ENCODE results near the gene CAPZB. TPM values are rescaled to one million over a fixed set of nuclear protein-coding genes. Genes with fewer than 3 reads are reported as not detected.
A peak's percentile ranks its signal among the peaks of the same experiment; 100 is the strongest.

Gene CAPZB
- polyA plus RNA-seq, 1 donor, result 217 TPM

DNA sequence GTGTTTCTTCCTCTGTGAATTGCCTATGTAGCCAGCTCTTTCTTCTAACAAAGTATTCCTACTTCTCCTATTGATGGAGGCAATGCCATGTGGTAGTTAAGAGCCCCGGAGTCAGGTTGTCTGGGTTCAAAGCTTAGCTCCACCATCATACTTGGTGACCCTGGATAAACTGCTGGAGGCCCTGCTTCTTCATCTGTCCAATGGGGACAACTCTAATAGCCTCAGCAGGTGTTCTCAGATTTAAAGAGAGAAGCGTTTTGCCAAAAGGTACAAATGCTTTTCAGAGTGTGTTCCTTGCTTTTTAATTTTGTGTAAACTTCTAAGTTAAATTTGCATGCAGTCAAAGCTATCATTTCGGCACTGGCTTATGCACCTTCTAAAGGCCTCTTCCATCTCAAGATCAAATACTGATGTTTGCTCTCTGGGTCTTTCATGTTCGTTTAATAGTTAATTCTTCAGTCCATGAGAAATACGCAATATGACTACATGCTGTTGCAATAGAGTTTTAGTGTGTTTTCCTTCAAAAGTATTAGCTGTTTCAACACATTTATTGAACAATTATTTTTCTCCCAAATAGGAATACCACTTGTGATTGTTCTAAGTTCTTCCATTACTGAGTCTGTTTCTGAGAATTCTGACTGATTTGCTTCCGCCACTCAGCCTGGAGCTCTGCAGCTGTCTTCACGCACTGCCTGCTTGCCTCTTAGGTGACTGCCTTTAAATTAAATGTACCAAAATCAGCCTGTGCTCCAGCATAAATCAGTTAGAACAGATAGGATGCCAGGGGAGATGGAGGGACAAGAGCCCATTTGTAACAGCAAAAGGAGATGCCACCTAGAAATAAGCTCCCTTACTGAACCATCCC, 75.6 kb downstream of the CAPZB start:
- no peak for DNase-seq

DNA sequence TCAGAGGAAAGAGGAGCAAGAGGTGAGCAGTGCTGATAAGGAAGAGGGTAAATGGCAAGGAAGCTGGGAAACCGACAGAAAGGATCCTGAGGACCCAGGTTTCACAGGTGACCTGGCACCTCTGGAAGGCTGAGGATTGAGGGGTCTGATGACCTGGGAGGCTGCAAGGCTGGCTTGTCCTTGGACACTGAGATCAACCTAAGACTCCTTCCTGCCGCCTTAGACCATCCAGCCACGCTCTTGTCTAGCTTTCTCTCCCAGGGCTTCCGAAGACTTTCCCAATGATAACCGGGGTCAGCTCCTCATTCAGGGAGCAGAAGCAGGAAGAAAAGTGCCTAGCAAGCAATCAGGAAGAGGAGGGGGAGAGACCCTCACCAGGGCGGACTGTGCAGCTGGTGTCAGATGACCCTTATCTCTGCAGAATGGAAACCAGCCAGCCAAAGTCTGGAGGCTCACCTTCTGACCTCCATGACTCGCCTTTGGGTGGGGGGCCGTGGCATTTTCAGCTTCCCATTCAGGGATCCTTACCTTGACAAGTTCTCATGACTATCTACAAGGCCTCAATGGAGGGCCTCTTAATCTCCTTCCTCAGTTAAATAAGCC, 77.7 kb downstream of the CAPZB start:
- DNase-seq, result no peak

DNA sequence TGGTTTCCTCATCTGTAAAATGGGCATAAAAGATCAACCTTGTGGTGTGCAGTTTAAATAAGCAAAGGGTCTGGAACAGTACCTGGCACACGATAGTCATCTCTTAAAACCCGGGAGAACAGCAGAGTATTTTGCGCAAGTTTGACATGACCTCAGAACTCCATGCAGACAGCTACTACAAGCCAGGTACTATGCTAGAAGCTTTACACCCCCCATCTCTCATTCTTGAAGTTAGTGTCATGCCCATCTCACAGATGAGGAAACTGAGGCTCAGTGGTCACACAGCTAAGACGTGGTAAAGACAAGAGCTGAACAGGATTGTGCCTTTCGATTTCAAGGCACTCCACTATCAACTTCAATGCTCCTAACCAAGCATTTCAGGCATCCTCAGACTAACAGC, 78.7 kb downstream of the CAPZB start:
- DNase-seq, result no peak

DNA sequence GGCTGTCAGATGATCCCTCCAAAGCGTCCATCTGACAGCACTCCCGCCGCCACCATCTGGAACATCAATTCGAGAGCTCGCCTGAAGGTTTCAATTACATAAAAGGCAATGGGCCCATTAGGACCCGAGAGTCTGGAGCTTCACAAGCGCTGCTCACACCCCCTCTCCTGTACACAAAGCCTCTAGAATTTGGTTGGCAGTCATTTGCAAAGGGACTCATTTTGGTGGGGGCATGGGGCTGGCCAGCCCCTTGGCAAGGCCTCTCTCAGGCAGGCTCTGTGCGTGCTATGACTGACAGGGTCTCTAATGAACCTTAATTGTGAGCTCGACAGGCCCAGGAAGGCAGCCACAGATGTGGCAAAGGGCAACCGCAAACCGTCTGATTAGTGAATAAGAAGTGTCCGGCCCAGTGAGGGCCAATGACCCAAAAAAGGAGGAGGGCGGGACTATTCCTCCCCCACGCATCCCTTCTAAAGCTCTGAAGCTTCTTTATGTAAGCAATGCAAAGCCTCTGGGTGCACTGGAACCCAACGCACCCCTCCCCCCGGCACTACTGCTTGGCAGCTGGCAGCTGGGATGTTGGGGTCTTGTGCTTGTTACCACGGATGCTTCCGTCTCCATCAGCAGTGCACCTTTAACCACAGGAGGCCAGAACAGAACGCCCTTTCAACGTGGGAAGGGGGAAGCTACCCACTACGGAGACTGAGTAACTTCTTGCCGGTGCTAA, 79.4 kb downstream of the CAPZB start:
- DNase-seq, result peak; percentile 60

DNA sequence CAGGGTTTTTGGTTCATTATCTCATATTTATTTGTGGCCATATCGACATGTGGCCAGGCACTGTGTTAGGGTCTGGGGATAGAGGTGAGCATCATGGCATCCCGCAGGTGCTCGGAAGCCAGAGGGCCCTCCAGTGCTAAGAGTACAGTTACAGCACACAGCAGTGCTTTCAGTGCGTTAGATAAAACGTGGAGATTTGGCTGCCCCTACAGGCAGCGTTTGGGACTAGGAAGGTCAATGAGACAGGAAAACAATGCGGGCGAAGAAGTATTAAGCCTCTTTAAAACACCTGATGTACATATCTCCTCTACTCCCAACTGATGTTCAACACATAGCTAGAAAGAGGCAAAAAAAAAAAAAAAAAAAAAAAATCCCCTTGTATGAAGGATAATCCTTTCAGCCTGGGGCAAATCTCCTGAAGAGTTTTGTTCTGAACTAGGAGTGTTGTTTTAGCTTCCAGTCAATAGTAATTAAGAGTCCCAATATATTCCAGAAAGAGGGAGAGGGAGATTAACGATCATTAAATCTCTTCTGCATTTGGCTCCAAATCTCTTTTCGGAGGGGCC, 80.1 kb downstream of the CAPZB start:
- no peak for DNase-seq

DNA sequence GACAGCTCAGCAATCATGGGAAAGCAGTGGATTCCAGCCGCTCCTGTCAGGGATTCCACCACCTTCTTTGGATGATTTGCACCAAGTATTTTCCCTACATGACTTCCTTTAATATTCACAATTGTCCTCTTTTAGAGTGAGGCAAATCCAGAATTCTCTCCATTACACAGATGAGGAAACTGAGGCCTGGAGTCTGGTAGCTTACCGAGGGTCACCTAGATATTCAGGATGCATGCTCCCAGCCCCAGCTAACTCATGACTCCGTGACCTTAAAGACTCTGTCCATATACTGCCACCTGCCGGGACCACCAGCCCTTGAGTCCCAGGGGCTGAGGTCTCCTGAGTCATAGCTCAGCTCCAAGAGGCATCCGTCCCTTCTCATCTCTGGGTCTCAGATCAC, 80.6 kb downstream of the CAPZB start:
- DNase-seq, result no peak

DNA sequence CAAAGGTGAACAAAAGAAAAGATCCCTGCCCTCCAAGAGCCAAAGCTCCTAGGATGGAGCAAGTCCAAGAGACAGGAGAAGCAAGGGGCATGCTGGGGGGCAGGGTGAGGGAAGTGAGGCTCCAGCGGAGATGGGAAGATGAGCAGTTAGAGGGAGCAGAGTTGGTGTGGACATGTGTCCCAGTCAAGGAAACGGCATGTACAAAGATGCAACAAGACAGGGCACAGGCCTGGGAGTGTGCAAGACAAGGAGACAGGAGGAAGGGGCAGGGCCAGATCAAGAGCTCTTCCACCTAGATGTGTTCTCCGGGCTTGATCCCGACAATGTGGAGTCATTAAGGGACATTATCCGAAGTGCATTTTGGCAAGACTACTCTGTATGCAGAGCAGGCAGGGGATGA, 82.1 kb downstream of the CAPZB start:
- DNase-seq, result no peak

DNA sequence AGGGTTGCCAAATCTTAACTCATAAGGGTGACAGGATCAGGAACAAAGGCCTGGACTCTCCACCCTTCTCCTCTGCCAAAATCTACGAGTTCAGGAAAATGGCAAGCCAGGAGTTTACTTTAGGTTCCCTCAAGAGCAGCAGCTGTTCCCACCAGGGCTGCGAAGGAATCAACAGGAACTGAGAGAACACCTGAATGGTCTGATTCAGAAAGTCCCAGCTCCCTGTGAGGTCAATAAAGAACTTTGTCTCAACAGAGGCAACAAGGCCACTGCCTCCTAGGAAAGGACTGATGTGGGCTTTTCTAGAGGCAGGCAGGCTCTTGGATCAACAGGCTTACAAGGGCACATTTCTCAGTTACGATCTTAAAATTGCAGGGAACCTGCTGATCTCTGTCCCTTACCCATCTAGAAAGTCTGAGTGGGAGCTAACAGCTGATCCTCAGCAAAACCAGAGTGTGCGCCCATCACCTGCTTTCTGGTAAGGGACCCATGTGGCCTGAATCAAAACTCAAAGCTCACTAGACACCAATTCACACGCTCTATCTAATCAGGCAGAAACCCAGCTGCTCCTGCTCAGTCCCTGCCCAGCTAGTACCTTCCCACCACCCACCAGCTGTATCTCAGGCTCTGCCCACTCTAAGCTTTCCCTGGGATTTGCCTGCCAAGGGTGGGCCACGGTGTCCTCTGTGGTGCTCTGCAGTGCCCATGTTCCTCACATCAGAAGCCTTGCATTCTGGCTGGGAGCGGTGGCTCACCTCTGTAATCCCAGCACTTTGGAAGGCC, 83.1 kb downstream of the CAPZB start:
- DNase-seq, result no peak

DNA sequence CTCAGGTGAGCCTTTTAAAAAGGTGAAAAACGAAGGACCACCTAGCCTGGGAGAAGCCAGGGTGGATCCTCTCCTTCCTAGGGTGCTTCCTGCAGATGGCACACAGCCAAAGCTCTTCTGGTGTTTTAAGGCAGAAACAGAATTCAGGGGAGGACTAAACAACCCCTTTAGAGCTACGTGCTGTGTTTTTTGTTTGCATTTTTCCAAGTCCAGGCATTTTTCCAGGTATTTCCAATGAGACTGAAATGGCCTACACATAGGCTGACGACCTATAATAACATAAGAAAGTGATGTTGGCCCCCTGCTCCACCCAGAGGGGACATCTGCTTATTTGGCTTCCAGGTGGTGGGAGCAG, 83.8 kb downstream of the CAPZB start:
- DNase-seq, result no peak

DNA sequence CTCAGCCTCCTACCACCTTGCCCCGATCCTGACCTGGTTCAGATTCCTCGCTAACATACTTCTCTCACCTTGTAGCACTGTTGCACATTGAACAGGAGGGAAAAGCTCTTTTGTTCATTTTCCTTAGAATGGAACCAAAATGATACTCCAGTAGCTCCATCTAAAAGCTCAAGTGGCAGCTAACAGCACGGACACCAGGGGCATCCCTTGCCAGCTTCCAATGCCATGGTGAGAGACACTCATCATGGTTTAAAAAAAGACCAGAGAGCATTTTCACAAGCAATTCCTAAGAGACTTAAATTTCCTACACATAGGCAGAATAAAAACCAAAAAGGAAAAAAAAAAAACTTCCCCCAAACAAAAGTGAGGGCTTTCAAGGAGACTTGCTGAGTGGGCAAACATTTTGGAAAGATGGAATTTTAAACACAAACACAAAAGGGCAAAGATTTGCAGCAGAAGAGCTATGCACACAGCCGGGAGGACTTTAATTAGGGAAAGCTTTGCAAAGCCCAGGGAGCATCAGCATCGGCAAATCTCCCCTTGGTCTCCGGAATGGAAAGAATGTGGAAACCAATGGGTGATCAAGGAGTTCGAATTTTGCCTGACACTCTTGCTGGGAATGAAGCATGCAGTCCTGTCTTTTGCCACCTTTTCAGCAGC, 84.3 kb downstream of the CAPZB start:
- DNase-seq, result no peak

DNA sequence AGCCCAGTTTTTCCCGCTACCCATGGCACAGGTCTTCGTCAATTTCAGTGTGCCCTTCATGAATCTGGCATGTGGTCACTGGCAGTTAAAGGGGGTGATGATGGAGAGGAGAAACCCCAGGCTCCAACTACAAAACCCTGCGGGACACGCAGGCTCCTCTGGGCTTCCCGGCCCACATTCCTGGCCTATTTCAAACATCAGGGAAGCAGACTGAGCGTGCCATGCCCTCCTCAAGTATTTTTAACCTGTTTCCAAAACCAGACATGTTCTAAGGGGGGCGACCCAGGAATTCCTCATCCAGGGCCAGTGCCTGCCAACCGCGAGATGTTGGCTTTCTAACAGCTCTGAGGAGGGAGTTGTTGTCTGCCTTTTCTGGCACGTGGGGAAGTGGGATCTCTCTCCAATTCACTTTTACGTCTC, 85.1 kb downstream of the CAPZB start:
- no peak for DNase-seq

DNA sequence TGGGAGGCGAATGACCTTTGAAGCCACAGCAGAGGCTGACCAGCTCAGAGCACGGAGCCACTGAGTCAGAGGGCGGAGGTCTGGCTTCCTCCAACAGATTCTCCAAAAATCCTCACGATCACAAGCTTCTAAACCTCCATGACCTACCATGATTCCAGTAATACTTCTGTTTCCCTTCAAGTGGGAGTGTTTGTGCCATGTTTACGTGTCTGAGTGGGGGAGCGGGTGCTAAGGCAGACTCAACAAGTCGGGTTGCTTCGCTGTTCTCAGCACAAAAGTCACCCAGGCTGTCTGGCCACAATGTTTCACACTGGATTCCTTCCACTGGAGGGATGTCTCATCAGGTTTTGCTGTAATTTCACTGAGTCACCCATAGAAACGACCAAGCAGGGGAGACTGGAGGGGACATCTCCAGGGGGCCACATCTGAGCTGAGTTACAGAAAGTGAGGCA, 87.0 kb downstream of the CAPZB start:
- DNase-seq, result no peak

DNA sequence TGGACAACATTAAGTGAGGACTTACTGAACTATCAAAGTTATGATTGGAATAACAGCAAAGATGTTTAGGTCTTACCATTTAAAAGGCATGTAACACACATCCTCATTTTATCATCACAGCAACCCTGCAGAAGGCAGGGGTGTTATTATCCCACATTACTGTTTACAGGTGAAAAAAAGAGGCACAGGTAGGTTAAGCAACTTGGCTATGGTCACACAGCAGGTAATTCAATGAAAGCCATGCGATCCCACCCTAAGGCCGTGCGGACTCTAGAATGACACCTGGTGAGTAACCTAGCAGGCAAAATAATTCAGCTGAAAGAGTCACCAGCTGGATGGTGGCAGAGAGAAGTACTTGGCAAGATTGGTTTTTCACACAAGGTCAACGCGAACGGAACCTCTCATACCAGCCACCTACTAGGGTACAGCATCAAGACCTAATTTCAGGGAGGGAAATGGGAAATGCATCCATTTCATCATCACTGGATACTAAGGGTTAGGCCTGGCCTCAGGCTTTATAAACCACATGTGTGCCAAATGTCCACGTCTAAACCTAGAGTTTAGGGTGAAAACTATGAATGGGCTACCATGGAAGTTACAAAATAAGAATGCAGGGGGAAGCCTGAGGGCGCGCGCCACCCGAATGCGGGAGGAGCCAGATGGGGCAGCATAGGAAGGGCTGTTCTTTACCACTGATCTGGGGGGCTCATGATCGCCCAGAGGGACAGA, 88.0 kb downstream of the CAPZB start:
- DNase-seq, result no peak

DNA sequence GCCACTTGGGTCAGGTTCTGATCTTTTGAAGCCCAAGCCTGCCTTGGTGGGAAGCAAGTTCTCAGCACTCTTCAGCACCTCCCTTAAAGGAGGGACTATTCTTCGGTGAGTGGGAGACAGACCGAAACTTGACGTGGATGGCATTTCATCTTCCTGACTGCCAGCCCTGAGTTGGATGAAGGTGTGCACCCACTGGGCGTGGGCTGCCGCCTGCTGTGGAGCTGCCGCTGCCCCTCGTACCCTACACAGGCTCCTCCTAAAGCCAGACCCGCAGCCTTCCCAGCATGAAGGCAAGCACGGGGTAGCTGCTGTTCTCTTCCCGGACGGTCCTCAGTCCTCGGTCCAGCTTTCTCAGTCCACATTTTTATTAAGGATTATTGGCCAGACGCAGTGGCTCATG, 89.1 kb downstream of the CAPZB start:
- DNase-seq, result no peak

DNA sequence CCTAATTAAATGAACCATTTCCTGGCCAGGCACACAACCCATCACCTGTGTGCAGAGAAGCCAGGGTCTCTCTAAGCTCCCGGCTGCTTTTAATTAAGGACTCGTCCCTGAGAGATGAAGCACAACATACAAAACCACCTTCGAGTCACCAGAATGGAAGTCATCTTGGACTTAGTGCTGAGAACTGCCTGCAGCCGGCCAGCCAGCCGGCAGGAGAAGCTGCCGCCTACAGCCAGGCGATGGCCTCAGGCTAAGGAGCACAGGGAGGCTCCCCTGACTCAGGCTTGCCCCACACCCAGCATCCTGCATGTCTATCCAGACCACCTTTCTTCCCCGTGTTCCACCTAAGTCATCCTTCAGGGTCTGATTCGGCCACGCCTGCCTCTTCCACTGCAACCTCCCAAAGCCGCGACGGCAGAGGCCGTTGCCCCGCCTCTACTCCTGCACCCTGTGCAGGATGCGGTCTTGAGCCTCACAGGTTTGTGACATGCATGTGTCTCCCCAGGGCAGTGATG, 89.6 kb downstream of the CAPZB start:
- DNase-seq, result no peak

DNA sequence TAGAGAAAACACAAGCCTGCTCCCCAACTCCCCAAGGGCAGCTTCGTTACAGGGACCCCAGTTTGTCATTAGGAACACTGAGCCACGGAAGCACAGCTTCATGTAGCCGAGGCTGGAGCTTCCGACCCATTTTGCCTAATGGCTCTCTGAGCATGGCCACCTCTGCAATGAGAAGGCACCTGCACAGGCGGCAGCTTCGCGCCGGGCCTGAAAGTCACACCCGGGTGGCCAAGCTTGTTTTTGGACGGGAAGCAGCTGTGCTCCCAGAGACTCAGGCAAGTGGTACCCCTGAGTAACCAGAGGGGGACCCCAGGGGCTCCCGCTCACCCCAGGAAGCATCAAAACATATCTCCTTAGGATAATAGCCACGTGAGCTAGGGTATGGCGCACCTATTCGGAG, 92.3 kb downstream of the CAPZB start:
- DNase-seq, result no peak

DNA sequence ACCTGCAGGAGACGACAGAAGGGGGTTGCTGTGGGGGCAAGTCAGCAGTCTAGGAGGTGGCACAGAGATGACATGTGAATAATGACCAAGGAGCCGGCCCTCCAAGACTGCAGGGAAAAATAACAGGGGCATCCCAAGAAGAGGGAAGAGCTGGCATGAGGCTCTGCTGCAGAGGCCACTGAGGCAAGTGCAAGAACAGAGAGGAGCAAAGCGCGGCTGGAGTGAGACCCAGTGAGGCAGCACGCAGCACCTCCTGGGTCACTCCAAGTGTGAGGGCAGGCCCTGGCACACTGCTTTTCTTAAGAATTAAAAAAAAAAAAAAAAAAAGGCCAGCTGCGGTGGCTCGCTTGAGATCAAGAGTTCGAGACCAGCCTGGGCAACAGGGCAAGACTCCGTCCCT, 93.1 kb downstream of the CAPZB start:
- DNase-seq, result no peak

DNA sequence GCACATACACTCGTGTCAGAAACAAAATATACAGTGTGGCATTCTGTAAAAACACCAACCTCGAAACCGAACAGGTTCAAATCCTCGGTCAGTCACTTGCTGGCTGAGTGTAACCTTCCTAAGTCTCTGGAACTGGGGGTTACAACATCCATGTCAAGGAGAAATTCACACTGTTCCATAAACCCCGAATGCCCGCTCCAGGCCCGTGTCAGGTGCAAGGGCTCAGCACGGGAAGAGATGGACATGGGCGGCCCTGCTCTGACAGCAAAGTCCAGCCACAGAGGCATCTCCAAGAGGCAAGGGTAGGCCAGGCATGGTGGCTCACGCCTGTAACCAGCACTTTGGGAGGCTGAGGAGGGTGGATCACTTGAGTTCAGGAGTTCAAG, 93.8 kb downstream of the CAPZB start:
- DNase-seq, result no peak

DNA sequence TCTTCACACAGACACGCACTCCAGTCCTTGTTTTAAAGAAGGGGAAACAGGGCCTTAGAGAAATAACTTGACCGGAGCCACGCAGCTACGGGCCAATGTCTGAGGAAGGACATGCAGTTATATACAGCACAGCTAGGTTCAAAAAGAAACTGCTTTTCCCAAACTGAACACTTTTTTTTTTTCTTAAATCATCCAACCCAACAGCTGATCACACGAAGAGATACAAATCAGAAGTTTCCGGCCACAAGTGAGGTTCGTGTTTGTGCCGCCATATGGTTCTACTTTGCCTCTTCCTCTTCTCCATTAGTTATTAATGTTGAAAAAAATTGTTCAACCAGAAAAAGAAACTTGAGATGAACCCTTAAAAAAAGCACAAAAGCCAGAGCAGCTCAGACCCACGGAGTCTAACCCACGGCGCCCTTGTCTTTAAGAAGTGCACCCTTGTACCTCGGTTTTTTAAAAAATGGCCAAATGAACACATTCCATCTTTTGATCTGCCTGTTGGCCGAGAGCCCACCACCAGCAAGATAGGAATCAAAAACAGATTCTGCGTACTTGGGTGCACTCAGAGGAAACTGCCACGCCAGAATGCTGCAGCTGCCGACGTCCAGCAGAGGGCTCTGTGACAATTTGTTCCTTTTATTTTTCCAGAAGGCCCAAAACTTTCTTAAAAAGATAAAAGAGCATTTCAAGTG, 94.3 kb downstream of the CAPZB start:
- peak; percentile 80 for DNase-seq

Measured in left kidney (tissue), 2 donors.